Retinal pigment epithelial cell (primary cell): ENCODE measurements around the gene NFATC2.

Experiments
- DNase-seq: peaks from one replicate; pipeline ENCODE4 v3.0.0-alpha.2; 2010; ENCODE audit warnings: low read depth
- H3K4me3 ChIP-seq: 2 replicates; pipeline ENCODE4 v1.5.1; 2011; ENCODE audit warnings: mild to moderate bottlenecking, low read length, control low read depth, moderate library complexity
- TF ChIP-seq, protein P1 (sequence below): conservative IDR thresholded peaks from 2 replicates; pipeline ENCODE4 v1.5.1; 2011; ENCODE audit warnings: low read depth, low read length, control low read depth, inconsistent platforms

NFATC2 gene

GRCh38 chr20:51494241-51495110 lies 48.0 kb downstream of the NFATC2 start:
- no peak overlapping the region for H3K4me3 ChIP-seq
- TF ChIP-seq, protein P1, sequence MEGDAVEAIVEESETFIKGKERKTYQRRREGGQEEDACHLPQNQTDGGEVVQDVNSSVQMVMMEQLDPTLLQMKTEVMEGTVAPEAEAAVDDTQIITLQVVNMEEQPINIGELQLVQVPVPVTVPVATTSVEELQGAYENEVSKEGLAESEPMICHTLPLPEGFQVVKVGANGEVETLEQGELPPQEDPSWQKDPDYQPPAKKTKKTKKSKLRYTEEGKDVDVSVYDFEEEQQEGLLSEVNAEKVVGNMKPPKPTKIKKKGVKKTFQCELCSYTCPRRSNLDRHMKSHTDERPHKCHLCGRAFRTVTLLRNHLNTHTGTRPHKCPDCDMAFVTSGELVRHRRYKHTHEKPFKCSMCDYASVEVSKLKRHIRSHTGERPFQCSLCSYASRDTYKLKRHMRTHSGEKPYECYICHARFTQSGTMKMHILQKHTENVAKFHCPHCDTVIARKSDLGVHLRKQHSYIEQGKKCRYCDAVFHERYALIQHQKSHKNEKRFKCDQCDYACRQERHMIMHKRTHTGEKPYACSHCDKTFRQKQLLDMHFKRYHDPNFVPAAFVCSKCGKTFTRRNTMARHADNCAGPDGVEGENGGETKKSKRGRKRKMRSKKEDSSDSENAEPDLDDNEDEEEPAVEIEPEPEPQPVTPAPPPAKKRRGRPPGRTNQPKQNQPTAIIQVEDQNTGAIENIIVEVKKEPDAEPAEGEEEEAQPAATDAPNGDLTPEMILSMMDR: no peak
- no peak for DNase-seq

GRCh38 chr20:51493346-51493791 lies 49.1 kb downstream of the NFATC2 start:
- DNase-seq: no peak
- TF ChIP-seq, protein P1: no peak
- no peak overlapping the region for H3K4me3 ChIP-seq

DNA sequence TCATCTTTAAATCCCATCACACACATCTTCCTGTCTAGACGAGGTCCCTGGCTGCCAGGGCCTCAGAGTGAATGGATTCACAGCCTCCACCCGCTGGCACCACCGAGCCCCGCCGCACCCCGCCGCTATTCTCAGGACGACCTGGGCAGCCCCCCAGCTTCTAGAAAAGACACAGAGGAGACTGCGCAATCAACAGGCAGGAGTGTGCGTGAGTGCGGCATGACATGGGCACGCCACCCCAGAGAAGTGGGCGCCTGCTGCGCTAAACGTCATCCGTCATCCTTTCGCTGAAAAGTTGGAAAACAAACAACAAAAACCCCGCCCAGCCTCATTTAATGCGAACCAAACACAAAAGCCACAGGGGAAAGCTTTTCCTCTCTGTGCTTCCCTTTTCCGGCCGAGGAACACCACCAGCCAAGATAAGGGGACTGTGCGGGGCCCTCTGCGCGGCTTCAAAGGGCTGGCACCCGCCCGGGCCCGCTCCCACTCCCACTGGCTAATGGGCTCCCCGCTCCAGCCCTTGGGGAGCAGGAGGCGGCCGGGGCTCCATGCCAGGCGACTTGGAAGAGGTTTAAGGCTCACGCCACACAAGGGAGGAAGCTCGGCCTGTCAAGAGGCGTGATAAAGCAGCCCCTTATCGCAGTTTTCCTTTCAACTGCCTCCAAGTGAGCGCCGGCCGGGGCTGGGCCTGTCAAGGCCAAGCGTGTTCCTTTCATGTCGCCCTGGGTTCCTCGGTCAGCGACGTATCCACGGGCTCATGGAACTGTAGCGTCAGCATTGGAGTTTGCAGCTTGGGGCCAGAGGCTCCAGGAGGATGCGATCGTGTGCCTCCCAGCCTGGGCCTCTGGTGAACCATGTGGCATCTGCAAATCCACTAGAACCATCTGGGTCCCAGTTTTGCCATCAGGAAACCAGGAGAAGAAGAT lies 50.1 kb downstream of the NFATC2 start:
- no peak overlapping the region for H3K4me3 ChIP-seq
- TF ChIP-seq, protein P1: no peak
- DNase-seq: no peak

- no peak overlapping the region for H3K4me3 ChIP-seq
- no peak for DNase-seq
- TF ChIP-seq, protein P1: no peak
These were observed 51.1 kb downstream of the NFATC2 start for GRCh38 chr20:51491393-51491792.

DNA sequence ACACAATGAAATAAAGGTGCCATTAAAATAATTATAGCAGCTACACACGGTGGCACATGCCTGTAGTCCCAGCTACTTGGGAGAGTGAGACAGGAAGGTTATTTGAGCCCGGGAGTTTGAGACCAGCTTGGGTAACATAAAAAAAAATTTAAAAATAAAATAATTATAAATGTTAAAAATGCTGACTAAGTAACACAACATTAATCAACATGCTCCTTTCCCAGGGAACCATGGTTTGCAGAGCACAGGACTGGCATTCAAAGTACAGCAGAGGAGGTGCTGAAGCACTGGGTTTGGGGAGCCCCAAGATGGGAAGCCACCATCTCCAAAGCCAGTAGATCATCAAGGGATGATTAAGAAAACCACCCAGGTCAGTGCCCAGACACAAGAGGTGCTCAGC lies 51.9 kb downstream of the NFATC2 start:
- no peak for DNase-seq

DNA sequence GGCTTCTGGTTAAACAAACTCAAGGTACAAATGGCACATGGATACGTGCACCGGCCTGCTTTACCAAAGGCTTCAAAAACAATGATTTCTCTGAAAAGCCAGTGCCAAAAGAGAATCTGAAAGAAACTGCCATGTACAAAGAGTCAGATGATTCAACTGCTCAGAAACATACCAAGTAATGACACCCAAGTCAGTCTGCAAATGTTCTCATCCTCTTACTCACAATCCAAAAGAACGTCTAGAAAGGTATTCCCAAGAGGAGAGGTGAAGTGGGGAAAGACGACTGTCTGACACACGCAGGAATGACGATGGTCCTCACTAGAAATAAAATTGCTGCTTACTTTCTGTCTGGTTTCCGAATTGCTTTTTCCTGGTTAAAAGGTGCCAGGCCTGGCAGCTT lies 52.9 kb downstream of the NFATC2 start:
- no peak overlapping the region for H3K4me3 ChIP-seq
- TF ChIP-seq, protein P1: no peak
- no peak for DNase-seq

More for the DNA sequence above, 51.9 kb downstream of the NFATC2 start:
- no peak overlapping the region for H3K4me3 ChIP-seq
- TF ChIP-seq, protein P1: no peak
